Neural progenitor cell (in vitro differentiated cells): ENCODE measurements around the gene STON2. TPM values are rescaled to one million over a fixed set of nuclear protein-coding genes. Genes with fewer than 3 reads are reported as not detected.
A peak's percentile ranks its signal among the peaks of the same experiment; 100 is the strongest.

ENCODE experiments used
- DNase-seq: peaks from one replicate; pipeline ENCODE4 v3.0.0-alpha.2; 2016; ENCODE audit warnings: low spot score
- H2AFZ ChIP-seq: fragments of 200-600 bp; sonication (generic); replicated peaks from 2 replicates; pipeline ENCODE4 v1.6.1; 2016; ENCODE audit warnings: antibody characterized with exemption
- H3F3A ChIP-seq: fragments of 200-600 bp; sonication (generic); 2 replicates; pipeline ENCODE4 v1.6.1; 2016; ENCODE audit warnings: antibody characterized with exemption, low read depth
- H3K27ac ChIP-seq: fragments of 200-600 bp; sonication (generic); 2 replicates; pipeline ENCODE4 v1.5.1; 2016; ENCODE audit warnings: mild to moderate bottlenecking
- H3K27me3 ChIP-seq: fragments of 200-600 bp; sonication (generic); 2 replicates; pipeline ENCODE4 v1.6.1; 2016; ENCODE audit warnings: mild to moderate bottlenecking, moderate library complexity
- H3K36me3 ChIP-seq: fragments of 200-600 bp; sonication (generic); 2 replicates; pipeline ENCODE4 v1.5.1; 2016
- H3K4me1 ChIP-seq: fragments of 200-600 bp; sonication (generic); 2 replicates; pipeline ENCODE4 v1.6.1; 2016; ENCODE audit warnings: mixed run types
- H3K4me2 ChIP-seq: fragments of 200-600 bp; sonication (generic); 2 replicates; pipeline ENCODE4 v1.6.1; 2016
- H3K4me3 ChIP-seq: fragments of 200-600 bp; sonication (generic); 2 replicates; pipeline ENCODE4 v1.5.1; 2016
- H3K79me2 ChIP-seq: fragments of 200-600 bp; sonication (generic); 2 replicates; pipeline ENCODE4 v1.6.1; 2016; ENCODE audit warnings: low read depth
- H3K9ac ChIP-seq: fragments of 200-600 bp; sonication (generic); 2 replicates; pipeline ENCODE4 v1.6.1; 2016
- H3K9me3 ChIP-seq: fragments of 200-600 bp; sonication (generic); 2 replicates; pipeline ENCODE4 v1.5.1; 2016; ENCODE audit warnings: low read depth
- H4K20me1 ChIP-seq: fragments of 200-600 bp; sonication (generic); 2 replicates; pipeline ENCODE4 v1.6.1; 2016; ENCODE audit warnings: low read depth
- H3K27ac Mint-ChIP-seq: 3 replicates; pipeline ENCODE4 v1.8.0; 2021; ENCODE audit warnings: mixed read lengths
- H3K27me3 Mint-ChIP-seq: 2 replicates; pipeline ENCODE4 v1.8.0; 2022; ENCODE audit warnings: low read depth, mild to moderate bottlenecking, inconsistent platforms, moderate library complexity, mixed read lengths; ENCODE audit not compliant: insufficient read depth
- H3K36me3 Mint-ChIP-seq: 3 replicates; pipeline ENCODE4 v1.8.0; 2021; ENCODE audit warnings: mixed read lengths
- H3K4me1 Mint-ChIP-seq: 3 replicates; pipeline ENCODE4 v1.8.0; 2021; ENCODE audit warnings: mixed read lengths
- H3K4me3 Mint-ChIP-seq: 3 replicates; pipeline ENCODE4 v1.8.0; 2021; ENCODE audit warnings: mild to moderate bottlenecking, moderate library complexity, mixed read lengths
- H3K9me3 Mint-ChIP-seq: 3 replicates; pipeline ENCODE4 v1.8.0; 2020; ENCODE audit warnings: mixed read lengths
- EZH2 ChIP-seq: fragments of 200-600 bp; sonication (generic); IDR thresholded peaks from 2 replicates; pipeline ENCODE4 v1.6.1; 2017; ENCODE audit warnings: antibody characterized with exemption, mild to moderate bottlenecking, moderate library complexity
- EZH2phosphoT487 ChIP-seq: fragments of 200-600 bp; sonication (generic); IDR thresholded peaks from 2 replicates; pipeline ENCODE4 v1.6.1; 2017; ENCODE audit warnings: antibody characterized with exemption
- total RNA-seq: library from RNA; depleted of rRNA; stranded (reverse); fragments of >200 nt; gene quantifications from 2 replicates; pipeline ENCODE4 v1.2.3, GENCODE V29; 2015; ENCODE audit warnings: low replicate concordance
- TF ChIP-seq, protein P1 (sequence below): fragments of 200-600 bp; sonication (generic); IDR thresholded peaks from 2 replicates; pipeline ENCODE4 v1.5.1; 2017; ENCODE audit warnings: antibody characterized with exemption, mild to moderate bottlenecking

Gene STON2
- total RNA-seq, 1 donor from 2014 or later: 31.1 TPM

DNA sequence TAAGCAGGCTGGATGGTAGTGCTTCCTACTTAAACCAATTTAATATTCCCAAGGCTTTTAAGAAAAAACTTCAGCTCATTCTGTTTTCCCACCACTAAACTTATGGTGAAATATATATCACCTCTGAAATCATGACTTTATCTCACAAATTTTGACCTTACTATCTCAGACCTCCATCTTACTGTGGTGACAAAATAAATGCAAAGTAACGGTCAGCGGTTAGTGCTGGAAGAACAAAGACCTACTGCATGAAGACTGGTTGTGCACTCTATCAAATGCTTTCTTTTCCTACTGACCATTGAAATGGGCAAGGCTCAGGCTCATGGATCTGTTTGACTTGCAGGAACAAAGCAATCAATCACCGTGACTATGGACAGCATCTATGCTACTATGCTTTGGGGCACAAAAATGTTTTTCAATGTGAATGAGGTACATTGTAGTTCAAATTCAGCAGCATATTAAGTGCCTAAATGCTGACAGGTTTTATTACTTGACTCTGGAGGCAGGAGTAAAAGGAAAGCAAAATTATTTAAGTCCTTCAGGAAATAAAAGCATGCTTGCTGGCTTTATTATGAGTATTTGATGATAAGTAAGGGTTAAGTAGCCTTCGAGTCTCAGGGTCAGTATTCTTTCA is 136.2 kb downstream of the STON2 start:
- no peaks in the 10 kb centered on the region for H3K36me3 ChIP-seq
- no peak overlapping the region for H3K4me2 ChIP-seq
- H3K4me1 ChIP-seq: no peaks in the 10 kb centered on the region
- Mint-ChIP-seq H3K4me3 (no peak overlapping the region), H3K27me3 (peaks cover 2% of the 10 kb centered on the region), H3K36me3 (peaks cover 37% of the 10 kb centered on the region), H3K4me1 (peaks cover 6% of the 10 kb centered on the region), H3K27ac (peak overlapping the region; percentile 52), H3K9me3 (no peaks in the 10 kb centered on the region)
- H2AFZ ChIP-seq: no peak overlapping the region
- no peak overlapping the region for H3K4me3 ChIP-seq
- TF ChIP-seq, protein P1, sequence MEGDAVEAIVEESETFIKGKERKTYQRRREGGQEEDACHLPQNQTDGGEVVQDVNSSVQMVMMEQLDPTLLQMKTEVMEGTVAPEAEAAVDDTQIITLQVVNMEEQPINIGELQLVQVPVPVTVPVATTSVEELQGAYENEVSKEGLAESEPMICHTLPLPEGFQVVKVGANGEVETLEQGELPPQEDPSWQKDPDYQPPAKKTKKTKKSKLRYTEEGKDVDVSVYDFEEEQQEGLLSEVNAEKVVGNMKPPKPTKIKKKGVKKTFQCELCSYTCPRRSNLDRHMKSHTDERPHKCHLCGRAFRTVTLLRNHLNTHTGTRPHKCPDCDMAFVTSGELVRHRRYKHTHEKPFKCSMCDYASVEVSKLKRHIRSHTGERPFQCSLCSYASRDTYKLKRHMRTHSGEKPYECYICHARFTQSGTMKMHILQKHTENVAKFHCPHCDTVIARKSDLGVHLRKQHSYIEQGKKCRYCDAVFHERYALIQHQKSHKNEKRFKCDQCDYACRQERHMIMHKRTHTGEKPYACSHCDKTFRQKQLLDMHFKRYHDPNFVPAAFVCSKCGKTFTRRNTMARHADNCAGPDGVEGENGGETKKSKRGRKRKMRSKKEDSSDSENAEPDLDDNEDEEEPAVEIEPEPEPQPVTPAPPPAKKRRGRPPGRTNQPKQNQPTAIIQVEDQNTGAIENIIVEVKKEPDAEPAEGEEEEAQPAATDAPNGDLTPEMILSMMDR: no peak
- TF ChIP-seq EZH2phosphoT487 (no peak), EZH2 (no peak)
- H4K20me1 ChIP-seq: no peaks in the 10 kb centered on the region
- H3K9me3 ChIP-seq: no peaks in the 10 kb centered on the region
- H3K27ac ChIP-seq: no peak overlapping the region
- H3K27me3 ChIP-seq: no peaks in the 10 kb centered on the region
- no peaks in the 10 kb centered on the region for H3K79me2 ChIP-seq
- no peak for DNase-seq
- no peaks in the 10 kb centered on the region for H3F3A ChIP-seq
- H3K9ac ChIP-seq: no peak overlapping the region

DNA sequence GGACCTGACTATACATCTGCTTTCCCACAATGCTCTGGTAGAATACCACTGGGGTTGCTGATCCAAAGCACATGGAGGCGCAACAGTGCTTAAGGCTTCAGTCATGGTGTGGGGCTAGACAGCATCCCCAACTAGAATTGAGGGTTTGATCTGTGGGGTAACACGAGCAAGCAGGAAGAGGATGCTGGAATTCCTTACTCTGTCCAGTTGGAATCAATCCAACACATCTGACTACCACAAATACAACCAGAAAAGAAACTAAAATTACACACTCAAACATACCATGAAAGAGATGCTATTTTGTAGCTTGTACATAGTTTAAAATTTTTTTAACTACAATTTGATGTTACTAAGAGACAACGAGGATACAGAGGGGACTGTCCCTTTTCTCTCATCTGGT is 138.9 kb downstream of the STON2 start:
- Histone ChIP-seq H3K79me2 (no peaks in the 10 kb centered on the region), H3K27ac (no peak overlapping the region), H3F3A (no peaks in the 10 kb centered on the region), H3K4me1 (peaks cover 8% of the 10 kb centered on the region), H4K20me1 (no peaks in the 10 kb centered on the region), H3K9me3 (no peaks in the 10 kb centered on the region), H3K27me3 (no peaks in the 10 kb centered on the region), H3K36me3 (no peaks in the 10 kb centered on the region), H3K9ac (no peak overlapping the region), H3K4me3 (no peak overlapping the region), H2AFZ (no peak overlapping the region), H3K4me2 (no peak overlapping the region)
- H3K9me3 Mint-ChIP-seq: peaks cover 5% of the 10 kb centered on the region
- H3K36me3 Mint-ChIP-seq: peaks cover 37% of the 10 kb centered on the region
- no peak for DNase-seq
- H3K4me3 Mint-ChIP-seq: no peak overlapping the region
- H3K4me1 Mint-ChIP-seq: peaks cover 12% of the 10 kb centered on the region
- peaks cover 2% of the 10 kb centered on the region for H3K27me3 Mint-ChIP-seq
- H3K27ac Mint-ChIP-seq: no peak overlapping the region
- no peak for TF ChIP-seq EZH2
- TF ChIP-seq, protein P1: no peak
- no peak for TF ChIP-seq EZH2phosphoT487

DNA sequence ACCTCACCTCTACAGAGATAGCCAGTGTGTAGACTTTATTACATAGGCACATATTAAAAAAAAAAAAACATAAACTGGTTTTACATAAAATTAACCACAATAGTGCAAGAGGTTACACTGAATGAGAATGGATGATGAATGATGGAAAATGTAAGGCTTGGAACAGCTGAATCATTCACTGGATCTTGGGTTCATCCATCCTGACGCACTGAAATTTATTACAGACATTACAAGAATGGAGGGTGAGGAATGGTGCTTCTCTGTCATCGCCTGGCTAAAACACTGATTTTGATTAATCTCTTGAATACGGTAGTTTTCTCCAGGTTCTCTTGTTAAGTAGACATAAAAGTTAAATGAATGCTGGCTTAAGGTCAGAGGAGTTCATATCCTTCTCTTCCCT is 139.4 kb downstream of the STON2 start:
- Mint-ChIP-seq H3K36me3 (peaks cover 38% of the 10 kb centered on the region), H3K4me3 (no peak overlapping the region), H3K9me3 (peaks cover 5% of the 10 kb centered on the region), H3K4me1 (peaks cover 13% of the 10 kb centered on the region), H3K27ac (no peak overlapping the region), H3K27me3 (peaks cover 2% of the 10 kb centered on the region)
- Histone ChIP-seq H3K27me3 (no peaks in the 10 kb centered on the region), H3K9ac (no peak overlapping the region), H3K4me1 (peaks cover 10% of the 10 kb centered on the region), H4K20me1 (no peaks in the 10 kb centered on the region), H2AFZ (no peak overlapping the region), H3K36me3 (no peaks in the 10 kb centered on the region), H3K9me3 (no peaks in the 10 kb centered on the region), H3K4me2 (no peak overlapping the region), H3F3A (no peaks in the 10 kb centered on the region), H3K4me3 (no peak overlapping the region), H3K27ac (no peak overlapping the region), H3K79me2 (no peaks in the 10 kb centered on the region)
- TF ChIP-seq, protein P1: no peak
- TF ChIP-seq EZH2: no peak
- no peak for TF ChIP-seq EZH2phosphoT487
- no peak for DNase-seq
